ENCODE data around the gene NDUFB2. TPM values are rescaled to one million over a fixed set of nuclear protein-coding genes. Genes with fewer than 3 reads are reported as not detected.
A peak's percentile ranks its signal among the peaks of the same experiment; 100 is the strongest.

NDUFB2 gene
- total and polyA plus RNA-seq, 9 of the 15 experiments (the other 6 are each of a cell fraction or from before 2014, with no cell fraction given): 220 to 2,075 (median 320) TPM

DNA sequence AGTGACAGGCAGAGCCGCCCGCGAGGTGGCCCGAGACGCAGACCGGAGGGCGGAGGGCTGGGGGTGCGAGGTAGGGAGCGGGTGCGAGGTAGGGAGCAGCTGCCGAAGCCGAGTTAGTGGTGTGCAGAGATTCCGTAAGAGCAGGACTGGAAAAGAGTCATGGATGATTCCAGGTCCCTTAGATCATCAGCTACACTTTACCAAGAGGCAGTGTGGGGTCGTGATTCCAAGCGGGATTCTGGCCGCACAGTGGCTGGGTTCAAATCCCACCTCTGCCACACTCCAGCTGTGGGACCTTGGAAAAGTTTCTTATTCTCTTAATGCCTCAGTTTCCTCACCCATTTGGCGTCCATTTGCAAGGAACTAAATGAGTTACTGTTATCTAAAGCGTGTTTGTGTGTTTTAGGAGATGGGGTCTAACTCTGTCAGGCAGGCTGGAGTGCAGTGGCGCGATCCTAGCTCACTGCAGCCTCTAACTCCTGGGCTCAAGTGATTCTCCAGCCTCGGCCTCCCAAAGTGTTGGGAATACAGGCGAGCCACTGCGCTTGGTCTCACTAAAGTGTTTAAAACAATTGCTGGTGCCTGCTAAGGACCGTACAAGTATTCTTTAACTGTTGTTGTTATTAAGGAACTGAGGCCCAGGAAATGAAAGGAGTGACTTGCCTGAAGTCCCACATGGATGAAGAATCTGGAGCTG lies 1.1 kb downstream of the NDUFB2 start (continued):
- TF ChIP-seq, protein P1, sequence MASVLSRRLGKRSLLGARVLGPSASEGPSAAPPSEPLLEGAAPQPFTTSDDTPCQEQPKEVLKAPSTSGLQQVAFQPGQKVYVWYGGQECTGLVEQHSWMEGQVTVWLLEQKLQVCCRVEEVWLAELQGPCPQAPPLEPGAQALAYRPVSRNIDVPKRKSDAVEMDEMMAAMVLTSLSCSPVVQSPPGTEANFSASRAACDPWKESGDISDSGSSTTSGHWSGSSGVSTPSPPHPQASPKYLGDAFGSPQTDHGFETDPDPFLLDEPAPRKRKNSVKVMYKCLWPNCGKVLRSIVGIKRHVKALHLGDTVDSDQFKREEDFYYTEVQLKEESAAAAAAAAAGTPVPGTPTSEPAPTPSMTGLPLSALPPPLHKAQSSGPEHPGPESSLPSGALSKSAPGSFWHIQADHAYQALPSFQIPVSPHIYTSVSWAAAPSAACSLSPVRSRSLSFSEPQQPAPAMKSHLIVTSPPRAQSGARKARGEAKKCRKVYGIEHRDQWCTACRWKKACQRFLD (CRISPR knock-in tag; IDR thresholded peaks at IDR 0.05): no peak
- TF ChIP-seq ZBTB8A (IDR thresholded peaks at IDR 0.05; ENCODE audit: partially characterized antibody) (no peak), TSC22D4 (tag; IDR thresholded peaks at IDR 0.05) (no peak), HLTF (IDR thresholded peaks at IDR 0.05) (peak; percentile 20; the same call in 1 of the 2 replicates), L3MBTL2 (IDR thresholded peaks at IDR 0.05) (no peak), BCOR (IDR thresholded peaks at IDR 0.05) (peak; percentile 60), TCFL5 (CRISPR knock-in tag; conservative IDR thresholded peaks at IDR 0.05) (no peak), ZNF23 (CRISPR knock-in tag; IDR thresholded peaks at IDR 0.05) (no peak), BDP1 (IDR thresholded peaks at IDR 0.05; ENCODE audit: insufficient read depth, insufficient read length) (no peak), SMAD1 (IDR thresholded peaks at IDR 0.05; ENCODE audit: low read depth, low read length, partially characterized antibody) (no peak), SRF (CRISPR knock-in tag; IDR thresholded peaks at IDR 0.05) (peak in 1 of 2 experiments; percentile 22; a peak in 1 of 4 replicates), TAF7 (tag; IDR thresholded peaks at IDR 0.05) (peak; percentile 51), ZNF384 (IDR thresholded peaks at IDR 0.05; ENCODE audit: low read depth, low read length) (no peak), BRF1 (IDR thresholded peaks at IDR 0.05; ENCODE audit: borderline replicate concordance, extremely low read depth, insufficient read length) (no peak), ZNF445 (CRISPR knock-in tag; IDR thresholded peaks at IDR 0.05; ENCODE audit: low read depth) (no peak), RBM34 (IDR thresholded peaks at IDR 0.05; ENCODE audit: borderline replicate concordance, insufficient read depth, low read length) (no peak)
- TF ChIP-seq, protein P2, sequence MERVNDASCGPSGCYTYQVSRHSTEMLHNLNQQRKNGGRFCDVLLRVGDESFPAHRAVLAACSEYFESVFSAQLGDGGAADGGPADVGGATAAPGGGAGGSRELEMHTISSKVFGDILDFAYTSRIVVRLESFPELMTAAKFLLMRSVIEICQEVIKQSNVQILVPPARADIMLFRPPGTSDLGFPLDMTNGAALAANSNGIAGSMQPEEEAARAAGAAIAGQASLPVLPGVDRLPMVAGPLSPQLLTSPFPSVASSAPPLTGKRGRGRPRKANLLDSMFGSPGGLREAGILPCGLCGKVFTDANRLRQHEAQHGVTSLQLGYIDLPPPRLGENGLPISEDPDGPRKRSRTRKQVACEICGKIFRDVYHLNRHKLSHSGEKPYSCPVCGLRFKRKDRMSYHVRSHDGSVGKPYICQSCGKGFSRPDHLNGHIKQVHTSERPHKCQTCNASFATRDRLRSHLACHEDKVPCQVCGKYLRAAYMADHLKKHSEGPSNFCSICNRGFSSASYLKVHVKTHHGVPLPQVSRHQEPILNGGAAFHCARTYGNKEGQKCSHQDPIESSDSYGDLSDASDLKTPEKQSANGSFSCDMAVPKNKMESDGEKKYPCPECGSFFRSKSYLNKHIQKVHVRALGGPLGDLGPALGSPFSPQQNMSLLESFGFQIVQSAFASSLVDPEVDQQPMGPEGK (CRISPR knock-in tag; IDR thresholded peaks at IDR 0.05; ENCODE audit: borderline replicate concordance): no peak
- TF ChIP-seq, protein P3, sequence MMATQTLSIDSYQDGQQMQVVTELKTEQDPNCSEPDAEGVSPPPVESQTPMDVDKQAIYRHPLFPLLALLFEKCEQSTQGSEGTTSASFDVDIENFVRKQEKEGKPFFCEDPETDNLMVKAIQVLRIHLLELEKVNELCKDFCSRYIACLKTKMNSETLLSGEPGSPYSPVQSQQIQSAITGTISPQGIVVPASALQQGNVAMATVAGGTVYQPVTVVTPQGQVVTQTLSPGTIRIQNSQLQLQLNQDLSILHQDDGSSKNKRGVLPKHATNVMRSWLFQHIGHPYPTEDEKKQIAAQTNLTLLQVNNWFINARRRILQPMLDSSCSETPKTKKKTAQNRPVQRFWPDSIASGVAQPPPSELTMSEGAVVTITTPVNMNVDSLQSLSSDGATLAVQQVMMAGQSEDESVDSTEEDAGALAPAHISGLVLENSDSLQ (IDR thresholded peaks at IDR 0.05): peak; percentile 97

Measured in K562 (cell line).